H1 (cell line): ENCODE data around the gene SFMBT2. TPM values are rescaled to one million over a fixed set of nuclear protein-coding genes. Genes with fewer than 3 reads are reported as not detected.

Experiments
- CTCF ChIA-PET: fragments of 300-600 bp; sonication (Branson Sonifier 250); formaldehyde crosslinking; loops from one replicate; lab custom pipeline; 2021; ENCODE audit not compliant: partially characterized antibody; lab: Charles Lee
- POLR2A ChIA-PET: fragments of 300-600 bp; sonication (Branson Sonifier 250); formaldehyde crosslinking; loops from one replicate; lab custom pipeline; 2021; ENCODE audit warnings: inconsistent platforms; ENCODE audit not compliant: partially characterized antibody; lab: Charles Lee
- DNase-seq, 2 experiments: peaks; one replicate each; pipeline versions ENCODE4 v3.0.0 to v3.0.0-alpha.2; 2010 to 2022; ENCODE audit warnings: low spot score in 2 of 2, low read depth in 1 of 2, mixed read lengths in 1 of 2
- FAIRE-seq: peaks from 2 replicates; lab custom pipeline; 2011; peaks lifted over from hg19 to GRCh38; lab: Jason Lieb, UNC
- H2AFZ ChIP-seq: 2 replicates; pipeline ENCODE4 v1.8.1; 2012; ENCODE audit warnings: low read length, inconsistent platforms
- H2AK5ac ChIP-seq: 2 replicates; pipeline ENCODE4 v1.6.1; 2013; ENCODE audit warnings: low read depth, low read length
- H2BK120ac ChIP-seq: replicated peaks from 2 replicates; pipeline ENCODE3; 2013; ENCODE audit warnings: low read depth, low read length, inconsistent platforms
- H2BK12ac ChIP-seq: 2 replicates; pipeline ENCODE4 v1.6.1; 2013; ENCODE audit warnings: low read depth, low read length
- H2BK15ac ChIP-seq: 2 replicates; pipeline ENCODE4 v1.6.1; 2013; ENCODE audit warnings: low read length
- H2BK20ac ChIP-seq: 2 replicates; pipeline ENCODE4 v1.6.1; 2013; ENCODE audit warnings: low read length
- H2BK5ac ChIP-seq: 2 replicates; pipeline ENCODE4 v1.6.1; 2013; ENCODE audit warnings: low read depth, low read length
- H3K14ac ChIP-seq: 2 replicates; pipeline ENCODE4 v1.6.1; 2013; ENCODE audit warnings: inconsistent platforms; ENCODE audit not compliant: insufficient read length
- H3K18ac ChIP-seq: 2 replicates; pipeline ENCODE4 v1.6.1; 2013; ENCODE audit warnings: low read length; ENCODE audit errors: extremely low read depth
- H3K23ac ChIP-seq: 2 replicates; pipeline ENCODE4 v1.6.1; 2013; ENCODE audit warnings: inconsistent platforms; ENCODE audit not compliant: insufficient read length
- H3K23me2 ChIP-seq: 2 replicates; pipeline ENCODE4 v1.6.1; 2013; ENCODE audit warnings: low read depth, low read length
- H3K27ac ChIP-seq: 2 replicates; pipeline ENCODE4 v1.6.1; 2011; ENCODE audit warnings: low read depth, low read length, inconsistent platforms
- H3K27me3 ChIP-seq, 4 experiments: replicated peaks in 1 of 4; 1 replicate in 1 of 4; 2 replicates in 3 of 4; pipeline versions ENCODE4 v1.6.1 to v1.8.1; 2011 to 2013; ENCODE audit warnings: low read length in 3 of 4, mild to moderate bottlenecking in 3 of 4, inconsistent platforms in 2 of 4, mixed read lengths in 2 of 4, moderate library complexity in 1 of 4; ENCODE audit not compliant: control insufficient read depth in 3 of 4, insufficient read depth in 3 of 4; ENCODE audit errors: extremely low read depth in 1 of 4
- H3K36me3 ChIP-seq, 4 experiments: 2 replicates each; pipeline versions ENCODE4 v1.6.1 to v1.8.1; 2011 to 2013; ENCODE audit warnings: mild to moderate bottlenecking in 4 of 4, low read length in 3 of 4, moderate library complexity in 2 of 4, control low read depth in 1 of 4, inconsistent platforms in 1 of 4; ENCODE audit not compliant: insufficient read depth in 4 of 4, control insufficient read depth in 2 of 4
- H3K4ac ChIP-seq: replicated peaks from 2 replicates; pipeline ENCODE3; 2013; ENCODE audit warnings: low read length, low read depth, mixed read lengths, inconsistent platforms; ENCODE audit not compliant: insufficient read length
- H3K4me1 ChIP-seq, 4 experiments: replicated peaks in 1 of 4; 1 replicate in 1 of 4; 2 replicates in 3 of 4; pipeline versions ENCODE4 v1.6.1 to v1.8.1; 2011 to 2013; ENCODE audit warnings: low read length in 3 of 4, inconsistent platforms in 2 of 4, mixed read lengths in 1 of 4; ENCODE audit not compliant: insufficient read depth in 4 of 4, control insufficient read depth in 3 of 4
- H3K4me2 ChIP-seq, 2 experiments: 2 replicates each; pipeline versions ENCODE4 v1.6.1 to v1.8.1; 2011 to 2013; ENCODE audit warnings: low read depth in 2 of 2, low read length in 2 of 2, control low read depth in 1 of 2, inconsistent platforms in 1 of 2, mild to moderate bottlenecking in 1 of 2; ENCODE audit not compliant: insufficient read depth in 1 of 2
- H3K4me3 ChIP-seq, 4 experiments: fragments of 200-600, 300-600 bp in 1 of 4; sonication (generic), shearing (Covaris generic), sonication (Bioruptor Twin) in 1 of 4; 2 replicates each; pipeline versions ENCODE4 v1.5.1 to v1.8.1; 2011 to 2016; ENCODE audit warnings: low read length in 4 of 4, low read depth in 3 of 4, control low read depth in 2 of 4, inconsistent platforms in 2 of 4, mild to moderate bottlenecking in 2 of 4, mixed read lengths in 1 of 4, moderate library complexity in 1 of 4; ENCODE audit not compliant: insufficient read depth in 2 of 4; ENCODE audit errors: extremely low read depth in 1 of 4
- H3K56ac ChIP-seq: replicated peaks from 2 replicates; pipeline ENCODE3; 2013; ENCODE audit warnings: low read depth, mild to moderate bottlenecking, mixed read lengths, low read length, inconsistent platforms; ENCODE audit not compliant: insufficient read length
- H3K79me1 ChIP-seq: 2 replicates; pipeline ENCODE4 v1.6.1; 2013; ENCODE audit warnings: low read depth, low read length, control low read depth
- H3K79me2 ChIP-seq, 2 experiments: 2 replicates each; pipeline versions ENCODE4 v1.6.1 to v1.8.1; 2012 to 2013; ENCODE audit warnings: low read length in 2 of 2, mild to moderate bottlenecking in 2 of 2, inconsistent platforms in 1 of 2; ENCODE audit not compliant: insufficient read depth in 2 of 2, control insufficient read depth in 1 of 2
- H3K9ac ChIP-seq, 4 experiments: replicated peaks in 1 of 4; 1 replicate in 1 of 4; 2 replicates in 3 of 4; pipeline versions ENCODE4 v1.6.1 to v1.8.1; 2011 to 2013; ENCODE audit warnings: low read depth in 3 of 4, low read length in 3 of 4, control low read depth in 2 of 4, mild to moderate bottlenecking in 2 of 4, moderate library complexity in 2 of 4, inconsistent platforms in 1 of 4; ENCODE audit errors: extremely low read depth in 1 of 4
- H3K9me3 ChIP-seq, 2 experiments: 2 replicates each; pipeline versions ENCODE4 v1.6.1 to v1.8.1; 2012 to 2013; ENCODE audit warnings: mild to moderate bottlenecking in 2 of 2, moderate library complexity in 2 of 2, control low read depth in 1 of 2, inconsistent platforms in 1 of 2, low read depth in 1 of 2, low read length in 1 of 2, mixed read lengths in 1 of 2; ENCODE audit not compliant: insufficient read depth in 2 of 2
- H4K20me1 ChIP-seq, 2 experiments: replicated peaks in 1 of 2; 2 replicates each; pipeline versions ENCODE3 to v1.8.1; 2011 to 2013; ENCODE audit warnings: inconsistent platforms in 2 of 2, low read length in 2 of 2, mild to moderate bottlenecking in 1 of 2; ENCODE audit not compliant: insufficient read depth in 2 of 2, control insufficient read depth in 1 of 2
- H4K5ac ChIP-seq: 2 replicates; pipeline ENCODE4 v1.6.1; 2013; ENCODE audit warnings: low read length, low read depth, mixed read lengths, inconsistent platforms; ENCODE audit not compliant: insufficient read length
- H4K8ac ChIP-seq: 2 replicates; pipeline ENCODE4 v1.8.0; 2013; ENCODE audit warnings: mild to moderate bottlenecking, moderate library complexity, low read length, inconsistent platforms; ENCODE audit not compliant: insufficient read depth; ENCODE audit errors: extremely low read depth
- H4K91ac ChIP-seq: replicated peaks from 2 replicates; pipeline ENCODE3; 2013; ENCODE audit warnings: low read length, mixed read lengths, inconsistent platforms; ENCODE audit not compliant: insufficient read length
- CBX8 ChIP-seq: fragments of 300-800, 300-1000 bp; sonication (generic); IDR thresholded peaks from 2 replicates; pipeline ENCODE4 v1.7.1; 2016; ENCODE audit warnings: low read depth, low read length, borderline replicate concordance
- CTBP2 ChIP-seq: IDR thresholded peaks from 2 replicates; pipeline ENCODE4 v1.7.0; 2011; ENCODE audit warnings: borderline replicate concordance, mild to moderate bottlenecking, moderate library complexity, mixed read lengths, low read length; ENCODE audit not compliant: insufficient read depth, insufficient read length
- CTCF ChIP-seq, 3 experiments: IDR thresholded peaks; 1 replicate in 2 of 3; 2 replicates in 1 of 3; pipeline versions ENCODE4 v1.5.1 to v1.6.1; 2011; ENCODE audit warnings: low read length in 3 of 3, mild to moderate bottlenecking in 3 of 3, inconsistent platforms in 2 of 3, low read depth in 1 of 3, moderate library complexity in 1 of 3; ENCODE audit not compliant: insufficient read depth in 1 of 3; ENCODE audit errors: control extremely low read depth in 1 of 3
- EGR1 ChIP-seq: IDR thresholded peaks from 2 replicates; pipeline ENCODE4 v1.6.1; 2011; ENCODE audit warnings: low read depth, low read length, borderline replicate concordance
- HDAC6 ChIP-seq: IDR thresholded peaks from one replicate; pipeline ENCODE4 v1.7.1; 2012; ENCODE audit warnings: low read depth, mild to moderate bottlenecking, inconsistent platforms, low read length, moderate library complexity
- JUN ChIP-seq: IDR thresholded peaks from 2 replicates; pipeline ENCODE4 v1.6.1; 2011; ENCODE audit warnings: low read depth, mild to moderate bottlenecking, improper control_type of control experiment, low read length
- PHF8 ChIP-seq: fragments of 200-600 bp; sonication (generic); conservative IDR thresholded peaks from 2 replicates; pipeline ENCODE4 v1.7.1; 2012; ENCODE audit warnings: low read depth, mild to moderate bottlenecking, inconsistent platforms, low read length, moderate library complexity
- RFX5 ChIP-seq: IDR thresholded peaks from 2 replicates; pipeline ENCODE4 v1.6.1; 2011; ENCODE audit warnings: low read depth, low read length, improper control_type of control experiment, borderline replicate concordance
- SAP30 ChIP-seq: fragments of 300-600 bp; sonication (generic); IDR thresholded peaks from 2 replicates; pipeline ENCODE4 v1.7.1; 2012; ENCODE audit warnings: low read length, moderate library complexity, mild to moderate bottlenecking, inconsistent platforms; ENCODE audit not compliant: insufficient read depth, insufficient replicate concordance
- USF2 ChIP-seq: IDR thresholded peaks from 2 replicates; pipeline ENCODE4 v1.6.1; 2011; ENCODE audit warnings: low read length, improper control_type of control experiment
- WGBS, 2 experiments: shearing (Covaris generic) in 1 of 2; methylation state at CpG; one replicate each; pipeline versions ENCODE4 v1.1.6 to v1.1.7; 2013 to 2015; ENCODE audit warnings: low lambda C conversion rate in 2 of 2, mixed read lengths in 2 of 2, inconsistent platforms in 1 of 2, low coverage in 1 of 2, missing lambda C conversion rate in 1 of 2; ENCODE audit not compliant: insufficient replicate concordance in 2 of 2, insufficient coverage in 1 of 2, insufficient read length in 1 of 2; ENCODE audit errors: extremely low coverage in 1 of 2, missing lambda C conversion rate in 1 of 2; 5-methylcytosine and 5-hydroxymethylcytosine counted together
- polyA plus RNA-seq, 7 experiments: library from polyadenylated mRNA; depleted of rRNA in 3 of 7; stranded (reverse) in 5 of 7; unstranded in 2 of 7; fragments of >200 nt in 5 of 7; fragments of 200-250 nt in 2 of 7; gene quantifications; 1 replicate in 5 of 7; 2 replicates in 1 of 7; 4 replicates in 1 of 7; pipeline versions ENCODE4 v1.2.1 to v1.2.3, GENCODE V29; 2011 to 2013; ENCODE audit warnings: missing spikeins in 2 of 7, mixed read lengths in 2 of 7
- total RNA-seq: library from RNA; stranded (reverse); fragmentation: NEBNext Ultra II Directional; extraction: Animal tissue kit (Norgen Biotek cat#: 25700); gene quantifications from 2 replicates; pipeline ENCODE4 v1.2.1, GENCODE V29; 2021

SFMBT2 gene
- total and polyA plus RNA-seq, 2 of the 8 experiments (the other 6 are each of a cell fraction or from before 2014, with no cell fraction given): 2.9 to 11.0 TPM

GRCh38 chr10:7210516-7210915 lies 200.3 kb downstream of the SFMBT2 start:
- Histone ChIP-seq H3K23ac (no peak overlapping the region), H3K23me2 (no peaks in the 10 kb centered on the region), H4K5ac (no peak overlapping the region), H2BK15ac (no peak overlapping the region), H3K4me3 (no peak overlapping the region), H4K20me1 (no peaks in the 10 kb centered on the region), H3K56ac (no peak overlapping the region), H3K9ac (no peak overlapping the region), H2BK12ac (no peak overlapping the region), H2AK5ac (no peak overlapping the region), H2BK120ac (no peak overlapping the region), H3K14ac (no peak overlapping the region), H4K8ac (no peak overlapping the region), H2BK5ac (no peak overlapping the region; the same call in 1 of the 2 replicates), H3K36me3 (no peaks in the 10 kb centered on the region), H3K9me3 (no peaks in the 10 kb centered on the region), H3K4me2 (no peak overlapping the region), H2BK20ac (no peak overlapping the region), H3K4ac (no peak overlapping the region), H3K79me1 (peaks cover 2% of the 10 kb centered on the region; the same call in 1 of the 2 replicates), H2AFZ (no peak overlapping the region), H3K18ac (no peak overlapping the region), H3K79me2 (no peaks in the 10 kb centered on the region), H4K91ac (no peak overlapping the region), H3K4me1 (peaks cover 2 to 5% (median 3%) of the 10 kb centered on the region in 4 experiments; a peak in 5 of 7 replicates), H3K27me3 (no peaks in the 10 kb centered on the region), H3K27ac (no peak overlapping the region)
- 88% methylated on average over 10 of the region's 10 CpGs; no CpG with 5 or more reads in 1 of the 2 experiments for WGBS, 2 experiments
- ChIA-PET CTCF (interaction anchor here (0.7 to 1.3 kb wide), 3 partner anchors 20 to 476 kb away, joined by 3 to 4 read pairs (median 3); no protein-coding TSS in a partner anchor), POLR2A (no interaction called here)
- no peak for FAIRE-seq
- no peak for DNase-seq
- TF ChIP-seq JUN: no peak
- TF ChIP-seq HDAC6: no peak
- no peak for TF ChIP-seq SAP30
- no peak for TF ChIP-seq CTCF (IDR thresholded peaks at IDR 0.05; ENCODE audit: control extremely low read depth in 1 of 3, insufficient read depth in 1 of 3, low read depth in 1 of 3, low read length in 3 of 3)
- TF ChIP-seq PHF8: no peak
- TF ChIP-seq RFX5: no peak
- TF ChIP-seq EGR1: no peak
- no peak for TF ChIP-seq CTBP2
- no peak for TF ChIP-seq CBX8
- TF ChIP-seq USF2: no peak
